ENCODE measurements around the gene TCF7L1.
"Not testable (repeated sequence)": the region's sequence is repeated elsewhere in the genome, so short reads cannot be mapped to it uniquely, and the experiment has no call there.

Gene TCF7L1

DNA sequence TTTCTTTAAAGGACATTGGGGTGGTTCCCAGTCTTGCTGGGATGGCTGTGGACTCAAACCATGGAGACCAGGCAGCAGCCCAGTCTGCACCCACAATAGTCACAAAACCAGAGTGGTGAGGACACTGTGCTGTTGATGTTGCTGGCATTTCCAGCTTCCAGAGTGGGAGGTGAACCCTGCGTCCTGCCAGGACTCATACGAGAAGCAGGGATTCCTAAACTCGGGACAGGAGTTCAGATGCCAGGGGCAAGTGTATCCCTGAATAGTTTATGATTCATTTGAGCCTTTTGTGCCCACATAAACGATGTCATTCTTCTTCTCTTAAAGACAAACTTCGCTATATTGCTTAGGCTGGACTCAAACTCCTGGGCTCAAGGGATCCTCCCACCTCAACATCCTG, 62.8 kb downstream of the TCF7L1 start:
- H3K4me1 ChIP-seq (ENCODE audit: low read length), result no peaks in the 10 kb centered on the region
- no peak for TF ChIP-seq EZH2phosphoT487 (IDR thresholded peaks at IDR 0.05; ENCODE audit: low read depth)
- TF ChIP-seq, protein P1, sequence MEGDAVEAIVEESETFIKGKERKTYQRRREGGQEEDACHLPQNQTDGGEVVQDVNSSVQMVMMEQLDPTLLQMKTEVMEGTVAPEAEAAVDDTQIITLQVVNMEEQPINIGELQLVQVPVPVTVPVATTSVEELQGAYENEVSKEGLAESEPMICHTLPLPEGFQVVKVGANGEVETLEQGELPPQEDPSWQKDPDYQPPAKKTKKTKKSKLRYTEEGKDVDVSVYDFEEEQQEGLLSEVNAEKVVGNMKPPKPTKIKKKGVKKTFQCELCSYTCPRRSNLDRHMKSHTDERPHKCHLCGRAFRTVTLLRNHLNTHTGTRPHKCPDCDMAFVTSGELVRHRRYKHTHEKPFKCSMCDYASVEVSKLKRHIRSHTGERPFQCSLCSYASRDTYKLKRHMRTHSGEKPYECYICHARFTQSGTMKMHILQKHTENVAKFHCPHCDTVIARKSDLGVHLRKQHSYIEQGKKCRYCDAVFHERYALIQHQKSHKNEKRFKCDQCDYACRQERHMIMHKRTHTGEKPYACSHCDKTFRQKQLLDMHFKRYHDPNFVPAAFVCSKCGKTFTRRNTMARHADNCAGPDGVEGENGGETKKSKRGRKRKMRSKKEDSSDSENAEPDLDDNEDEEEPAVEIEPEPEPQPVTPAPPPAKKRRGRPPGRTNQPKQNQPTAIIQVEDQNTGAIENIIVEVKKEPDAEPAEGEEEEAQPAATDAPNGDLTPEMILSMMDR (IDR thresholded peaks at IDR 0.05; ENCODE audit: low read depth, low read length), result no peak
- H3K27me3 ChIP-seq (ENCODE audit: low read depth, low read length), result 0 out of 2 replicates have a peak, but pooled peaks cover 6% of the 10 kb centered on the region
- no peaks in the 10 kb centered on the region for H4K20me1 ChIP-seq (ENCODE audit: insufficient read depth, low read length)
- no peaks in the 10 kb centered on the region for H3K9me3 ChIP-seq (ENCODE audit: insufficient read depth, low read length)
- H3K4me2 ChIP-seq (ENCODE audit: low read length), result no peak overlapping the region
- no peak overlapping the region for H3K9ac ChIP-seq (ENCODE audit: low read length)
- no peak overlapping the region for H3K4me3 ChIP-seq (ENCODE audit: low read length)
- H3K27ac ChIP-seq (ENCODE audit: low read length), result no peak overlapping the region
- H2AFZ ChIP-seq (ENCODE audit: low read depth, low read length), result no peak overlapping the region
- H3K79me2 ChIP-seq (ENCODE audit: low read length), result no peaks in the 10 kb centered on the region
- no peaks in the 10 kb centered on the region for H3K36me3 ChIP-seq (replicated peaks; ENCODE audit: low read depth, low read length)

DNA sequence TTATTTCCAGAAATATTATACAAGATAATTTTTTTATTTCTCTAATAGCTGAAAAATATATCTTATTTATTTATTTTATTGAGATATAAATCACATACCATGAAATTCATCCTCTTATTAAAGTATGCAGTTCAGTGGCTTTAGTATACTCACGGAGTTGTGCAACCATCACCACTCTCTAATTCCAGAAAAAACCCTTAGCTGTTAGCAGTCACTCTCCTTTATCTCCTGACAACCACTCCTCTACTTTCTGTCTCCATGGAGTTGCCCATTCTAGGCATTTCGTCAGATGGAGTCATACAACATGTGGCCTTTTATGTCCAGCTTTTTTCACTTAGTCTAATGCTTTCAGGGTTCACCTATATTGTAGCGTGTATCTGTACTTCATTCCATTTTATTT, 66.5 kb downstream of the TCF7L1 start:
- no peak overlapping the region for H3K27ac ChIP-seq (ENCODE audit: low read length)
- no peaks in the 10 kb centered on the region for H3K9me3 ChIP-seq (ENCODE audit: insufficient read depth, low read length)
- H4K20me1 ChIP-seq (ENCODE audit: insufficient read depth, low read length), result no peaks in the 10 kb centered on the region
- TF ChIP-seq, protein P1 (IDR thresholded peaks at IDR 0.05; ENCODE audit: low read depth, low read length), result no peak
- TF ChIP-seq EZH2phosphoT487 (IDR thresholded peaks at IDR 0.05; ENCODE audit: low read depth), result no peak
- H3K4me1 ChIP-seq (ENCODE audit: low read length), result no peaks in the 10 kb centered on the region
- H3K9ac ChIP-seq (ENCODE audit: low read length), result no peak overlapping the region
- no peak overlapping the region for H2AFZ ChIP-seq (ENCODE audit: low read depth, low read length)
- H3K4me3 ChIP-seq (ENCODE audit: low read length), result no peak overlapping the region
- H3K79me2 ChIP-seq (ENCODE audit: low read length), result no peaks in the 10 kb centered on the region
- H3K4me2 ChIP-seq (ENCODE audit: low read length), result no peak overlapping the region
- H3K27me3 ChIP-seq (ENCODE audit: low read depth, low read length), result 0 out of 2 replicates have a peak, but pooled peaks cover 6% of the 10 kb centered on the region
- H3K36me3 ChIP-seq (replicated peaks; ENCODE audit: low read depth, low read length), result no peaks in the 10 kb centered on the region

GRCh38 chr2:85209887-85210286, 76.7 kb downstream of the TCF7L1 start:
- Histone ChIP-seq H3K36me3 (replicated peaks; ENCODE audit: low read depth, low read length) (no peaks in the 10 kb centered on the region), H3K4me2 (ENCODE audit: low read length) (no peak overlapping the region), H3K4me3 (ENCODE audit: low read length) (no peak overlapping the region), H3K4me1 (ENCODE audit: low read length) (peaks cover 8% of the 10 kb centered on the region; the same call in 1 of the 2 replicates), H3K27ac (ENCODE audit: low read length) (no peak overlapping the region), H4K20me1 (ENCODE audit: insufficient read depth, low read length) (no peaks in the 10 kb centered on the region), H3K9ac (ENCODE audit: low read length) (no peak overlapping the region), H3K9me3 (ENCODE audit: insufficient read depth, low read length) (no peaks in the 10 kb centered on the region), H3K79me2 (ENCODE audit: low read length) (no peaks in the 10 kb centered on the region), H3K27me3 (ENCODE audit: low read depth, low read length) (peaks cover 20% of the 10 kb centered on the region), H2AFZ (ENCODE audit: low read depth, low read length) (no peak overlapping the region)
- TF ChIP-seq, protein P1 (IDR thresholded peaks at IDR 0.05; ENCODE audit: low read depth, low read length), result no peak
- TF ChIP-seq EZH2phosphoT487 (IDR thresholded peaks at IDR 0.05; ENCODE audit: low read depth), result no peak

GRCh38 chr2:85210511-85210910, 77.3 kb downstream of the TCF7L1 start:
- no peaks in the 10 kb centered on the region for H3K36me3 ChIP-seq (replicated peaks; ENCODE audit: low read depth, low read length)
- no peak for TF ChIP-seq EZH2phosphoT487 (IDR thresholded peaks at IDR 0.05; ENCODE audit: low read depth)
- TF ChIP-seq, protein P1 (IDR thresholded peaks at IDR 0.05; ENCODE audit: low read depth, low read length), result no peak
- no peaks in the 10 kb centered on the region for H4K20me1 ChIP-seq (ENCODE audit: insufficient read depth, low read length)
- no peaks in the 10 kb centered on the region for H3K79me2 ChIP-seq (ENCODE audit: low read length)
- H3K4me1 ChIP-seq (ENCODE audit: low read length), result peaks cover 12% of the 10 kb centered on the region; the same call in 1 of the 2 replicates
- H3K27ac ChIP-seq (ENCODE audit: low read length), result no peak overlapping the region
- H3K9ac ChIP-seq (ENCODE audit: low read length), result no peak overlapping the region
- no peak overlapping the region for H2AFZ ChIP-seq (ENCODE audit: low read depth, low read length)
- H3K9me3 ChIP-seq (ENCODE audit: insufficient read depth, low read length), result no peaks in the 10 kb centered on the region
- H3K4me2 ChIP-seq (ENCODE audit: low read length), result no peak overlapping the region
- H3K4me3 ChIP-seq (ENCODE audit: low read length), result no peak overlapping the region
- H3K27me3 ChIP-seq (ENCODE audit: low read depth, low read length), result peaks cover 21% of the 10 kb centered on the region

DNA sequence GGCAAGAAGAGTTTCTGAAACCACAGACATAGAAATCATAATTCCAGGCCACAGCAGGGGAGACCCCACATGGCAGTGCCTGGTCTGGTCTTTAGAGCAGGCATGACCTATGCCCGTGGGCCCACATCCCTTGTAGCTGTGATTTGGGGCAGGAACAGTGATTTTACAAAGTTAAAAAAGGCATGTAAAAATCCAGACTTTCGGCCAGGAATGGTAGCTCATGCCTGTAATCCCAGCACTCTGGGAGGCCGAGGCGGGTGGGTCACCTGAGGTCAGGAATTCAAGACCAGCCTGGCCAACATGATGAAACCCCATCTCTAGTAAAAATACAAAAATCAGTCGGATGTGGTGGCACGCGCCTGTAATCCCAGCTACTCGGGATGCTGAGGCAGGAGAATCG, 78.4 kb downstream of the TCF7L1 start:
- H3K27ac ChIP-seq (ENCODE audit: low read length); H3K79me2 ChIP-seq (ENCODE audit: low read length); H3K9ac ChIP-seq (ENCODE audit: low read length); H4K20me1 ChIP-seq (ENCODE audit: insufficient read depth, low read length); H3K36me3 ChIP-seq (replicated peaks; ENCODE audit: low read depth, low read length); H2AFZ ChIP-seq (ENCODE audit: low read depth, low read length); H3K4me3 ChIP-seq (ENCODE audit: low read length); H3K9me3 ChIP-seq (ENCODE audit: insufficient read depth, low read length); H3K4me2 ChIP-seq (ENCODE audit: low read length): not testable (repeated sequence)
- Histone ChIP-seq H3K4me1 (ENCODE audit: low read length) (peaks cover 12% of the 10 kb centered on the region; the same call in 1 of the 2 replicates), H3K27me3 (ENCODE audit: low read depth, low read length) (peaks cover 30% of the 10 kb centered on the region)
